ENCODE data around the gene RTEL1.
A peak's percentile ranks its signal among the peaks of the same experiment; 100 is the strongest.
"Not testable (repeated sequence)": the region's sequence is repeated elsewhere in the genome, so short reads cannot be mapped to it uniquely, and the experiment has no call there.

RTEL1 gene

DNA sequence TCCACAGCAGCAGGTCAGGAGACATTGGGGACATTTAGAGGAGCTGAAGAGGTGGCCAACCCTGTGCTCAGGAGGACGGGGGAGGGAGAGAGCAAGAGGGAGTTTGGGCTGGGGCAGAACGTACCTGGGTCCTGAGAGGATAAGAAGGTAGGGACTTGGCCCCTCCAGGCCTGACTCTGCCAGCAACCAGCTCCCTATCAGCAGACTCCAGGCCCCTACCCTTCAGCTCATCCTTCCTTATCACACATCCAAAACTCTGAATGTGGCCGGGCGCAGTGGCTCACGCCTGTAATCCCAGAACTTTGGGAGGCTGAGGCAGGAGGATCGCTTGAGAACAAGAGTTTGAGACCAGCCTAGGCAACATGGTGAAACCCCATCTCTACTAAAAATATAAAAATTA is 9.9 kb upstream of the RTEL1 start:
- H3K4me3 ChIP-seq (ENCODE audit: low read depth, low read length), result no peak overlapping the region
- TF ChIP-seq, protein P1, sequence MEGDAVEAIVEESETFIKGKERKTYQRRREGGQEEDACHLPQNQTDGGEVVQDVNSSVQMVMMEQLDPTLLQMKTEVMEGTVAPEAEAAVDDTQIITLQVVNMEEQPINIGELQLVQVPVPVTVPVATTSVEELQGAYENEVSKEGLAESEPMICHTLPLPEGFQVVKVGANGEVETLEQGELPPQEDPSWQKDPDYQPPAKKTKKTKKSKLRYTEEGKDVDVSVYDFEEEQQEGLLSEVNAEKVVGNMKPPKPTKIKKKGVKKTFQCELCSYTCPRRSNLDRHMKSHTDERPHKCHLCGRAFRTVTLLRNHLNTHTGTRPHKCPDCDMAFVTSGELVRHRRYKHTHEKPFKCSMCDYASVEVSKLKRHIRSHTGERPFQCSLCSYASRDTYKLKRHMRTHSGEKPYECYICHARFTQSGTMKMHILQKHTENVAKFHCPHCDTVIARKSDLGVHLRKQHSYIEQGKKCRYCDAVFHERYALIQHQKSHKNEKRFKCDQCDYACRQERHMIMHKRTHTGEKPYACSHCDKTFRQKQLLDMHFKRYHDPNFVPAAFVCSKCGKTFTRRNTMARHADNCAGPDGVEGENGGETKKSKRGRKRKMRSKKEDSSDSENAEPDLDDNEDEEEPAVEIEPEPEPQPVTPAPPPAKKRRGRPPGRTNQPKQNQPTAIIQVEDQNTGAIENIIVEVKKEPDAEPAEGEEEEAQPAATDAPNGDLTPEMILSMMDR (IDR thresholded peaks at IDR 0.05; ENCODE audit: control insufficient read depth, extremely low read depth, insufficient read depth), result no peak
- DNase-seq (ENCODE audit: low read depth), result no peak

DNA sequence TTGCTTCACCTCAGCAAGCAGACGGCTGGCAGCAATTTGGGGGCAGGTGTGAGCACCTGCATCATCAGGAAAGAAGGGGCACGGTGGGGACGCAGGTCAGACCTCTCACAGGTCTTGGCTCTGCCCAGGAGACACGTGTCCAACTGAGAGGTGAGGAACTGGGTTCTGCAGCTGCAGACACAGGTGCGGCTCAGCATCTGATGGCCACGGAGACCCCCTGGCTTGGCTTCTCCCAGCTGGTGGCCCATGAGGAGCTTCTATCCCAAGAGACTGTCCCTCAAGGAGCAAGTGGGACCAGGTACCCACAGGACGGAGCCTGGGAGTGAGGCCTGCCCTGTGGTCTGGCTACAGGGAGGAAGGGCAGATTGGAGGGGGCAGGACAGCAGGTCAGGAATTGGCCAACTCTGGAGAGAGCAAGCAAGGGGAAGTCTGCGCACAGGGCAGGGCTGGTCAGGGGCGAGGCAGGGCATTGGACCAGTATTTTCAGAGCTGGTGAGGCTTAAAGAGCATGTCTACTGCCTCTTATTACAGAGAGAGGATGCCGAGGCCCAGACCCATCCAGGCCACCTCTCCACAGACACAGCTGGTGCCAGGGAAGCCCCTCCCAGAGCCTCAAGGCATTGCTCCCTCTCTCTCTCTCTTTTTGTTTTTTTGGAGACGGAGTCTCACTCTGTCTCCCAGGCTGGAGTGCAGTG is 9.1 kb upstream of the RTEL1 start:
- TF ChIP-seq, protein P1 (IDR thresholded peaks at IDR 0.05; ENCODE audit: control insufficient read depth, extremely low read depth, insufficient read depth), result no peak
- DNase-seq (ENCODE audit: low read depth), result no peak
- H3K4me3 ChIP-seq (ENCODE audit: low read depth, low read length), result no peak overlapping the region

DNA sequence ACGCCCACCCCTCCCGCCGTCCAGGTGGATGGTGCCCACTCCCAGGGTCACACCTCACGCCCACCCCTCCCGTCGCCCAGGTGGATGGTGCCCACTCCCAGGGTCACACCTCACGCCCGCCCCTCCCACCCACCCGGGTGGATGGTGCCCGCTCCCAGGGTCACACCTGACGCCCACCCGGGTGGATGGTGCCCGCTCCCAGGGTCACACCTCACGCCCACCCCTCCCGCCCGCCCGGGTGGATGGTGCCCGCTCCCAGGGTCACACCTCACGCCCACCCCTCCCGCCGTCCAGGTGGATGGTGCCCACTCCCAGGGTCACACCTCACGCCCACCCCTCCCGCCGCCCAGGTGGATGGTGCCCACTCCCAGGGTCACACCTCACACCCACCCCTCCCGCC is 7.6 kb upstream of the RTEL1 start:
- not testable (repeated sequence) for DNase-seq (ENCODE audit: low read depth)

DNA sequence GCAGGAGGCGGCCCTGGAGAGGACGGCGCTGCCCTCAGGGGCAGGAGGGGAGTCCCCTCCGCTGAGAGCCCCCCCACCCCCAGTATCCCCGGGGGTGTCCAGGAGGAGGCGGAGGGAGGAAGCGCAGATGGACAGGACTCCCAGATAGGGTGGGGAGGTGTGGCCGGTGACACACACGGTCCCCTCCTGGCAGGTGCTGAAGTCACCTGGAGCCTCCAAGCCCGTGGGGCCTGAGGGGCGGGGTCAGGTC is 6.2 kb upstream of the RTEL1 start:
- H3K4me3 ChIP-seq (ENCODE audit: low read depth, low read length), result no peak overlapping the region

More for the DNA sequence above, 7.6 kb upstream of the RTEL1 start:
- not testable (repeated sequence) for H3K4me3 ChIP-seq (ENCODE audit: low read depth, low read length)

DNA sequence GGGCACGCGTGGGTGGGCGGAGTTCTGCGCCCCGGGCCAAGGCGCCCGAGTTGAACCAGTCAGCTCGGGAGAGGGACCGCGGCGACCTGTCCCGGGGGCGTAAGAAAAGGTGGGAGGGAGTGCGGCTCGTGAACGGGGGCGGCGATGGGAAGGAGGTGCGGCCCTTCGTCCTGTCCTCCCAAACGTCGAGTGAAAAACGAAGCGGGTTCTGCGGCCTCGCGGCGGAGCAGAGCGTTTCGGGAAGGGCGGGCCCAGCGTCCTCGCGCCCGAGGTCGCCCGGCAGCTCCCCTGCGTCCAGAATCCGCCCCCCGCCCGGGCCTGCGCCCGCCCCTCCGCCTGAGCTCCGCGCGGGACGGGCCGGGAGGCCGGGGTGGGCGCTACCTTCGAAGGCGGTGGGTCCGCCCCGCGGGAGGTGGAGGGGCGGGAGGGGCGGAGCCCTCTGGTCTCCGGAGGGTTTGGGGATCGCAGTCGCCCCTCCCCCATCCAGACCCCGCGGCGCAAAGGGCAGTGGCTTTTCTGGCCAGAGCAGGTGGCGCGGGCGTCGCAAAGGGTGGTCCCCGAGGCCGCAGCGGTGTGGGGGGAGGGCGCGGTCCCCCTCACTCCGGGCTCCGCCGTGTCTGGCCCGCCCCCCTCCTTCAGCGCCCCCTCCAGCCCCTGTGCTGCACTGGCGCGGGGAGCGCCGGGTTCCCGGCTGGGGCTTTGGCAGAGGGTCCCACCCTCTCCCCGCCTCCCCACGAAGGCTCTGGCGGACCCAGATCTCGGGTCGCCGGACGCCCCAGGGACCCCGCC is 5.7 kb upstream of the RTEL1 start:
- no peak for DNase-seq (ENCODE audit: low read depth)
- H3K4me3 ChIP-seq (ENCODE audit: low read depth, low read length), result no peak overlapping the region

More for the DNA sequence above, 6.2 kb upstream of the RTEL1 start:
- TF ChIP-seq, protein P1 (IDR thresholded peaks at IDR 0.05; ENCODE audit: control insufficient read depth, extremely low read depth, insufficient read depth), result no peak
- no peak for DNase-seq (ENCODE audit: low read depth)

DNA sequence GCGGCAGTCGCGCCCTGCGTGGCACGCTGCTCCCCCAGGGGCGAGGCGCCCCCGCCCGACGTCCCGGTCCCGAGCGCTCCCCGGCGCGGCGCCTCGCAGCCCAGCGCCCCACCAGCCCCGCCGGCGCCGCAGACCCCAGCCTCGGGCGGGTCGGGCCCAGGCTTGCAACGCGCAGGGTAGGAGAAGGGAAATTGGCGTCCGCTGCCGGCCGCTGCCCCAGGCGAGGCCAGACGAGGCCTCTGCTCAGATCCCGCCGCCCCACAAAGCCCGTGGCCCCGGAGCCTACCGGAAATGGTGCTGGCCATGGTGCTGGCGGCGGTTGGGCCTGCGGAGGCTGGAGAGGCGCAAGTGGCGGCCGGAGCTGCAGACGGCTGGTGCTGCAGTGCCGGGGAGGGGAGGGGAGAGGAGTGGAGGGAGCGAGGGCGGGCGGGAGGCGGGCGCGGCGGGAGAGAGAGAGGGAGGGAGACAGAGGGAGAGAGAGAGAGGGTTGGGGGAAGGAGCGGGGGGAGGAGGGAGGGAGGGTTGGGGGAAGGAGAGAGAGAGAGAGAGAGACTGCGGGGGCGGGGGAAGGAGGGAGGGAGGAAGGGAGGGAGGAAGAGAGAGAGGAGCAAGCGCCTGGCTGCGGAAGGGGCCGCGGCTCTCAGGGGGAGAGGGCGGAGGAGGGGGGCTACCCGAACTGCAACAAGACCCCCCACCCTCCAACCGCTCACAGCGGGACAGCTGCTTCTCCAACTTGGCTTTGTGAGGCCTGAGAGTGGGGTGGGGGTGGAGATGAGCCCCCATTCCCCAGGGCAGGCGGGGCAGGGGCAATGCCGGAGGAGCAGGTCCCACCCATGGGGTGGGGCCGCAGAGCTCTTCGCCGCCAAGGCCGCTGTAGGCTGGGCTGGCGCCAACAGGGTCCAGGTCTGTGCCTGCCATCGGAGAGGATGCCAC is 4.8 kb upstream of the RTEL1 start, which contains the start of gene STMN3:
STMN3 (minus strand) TSS at position 384 of the 933 bp plus-strand sequence; CDS start at position 305, 79 bp downstream.
- no peak within 1 kb of the TSS for H3K4me3 ChIP-seq (ENCODE audit: low read depth, low read length)
- TF ChIP-seq, protein P1 (IDR thresholded peaks at IDR 0.05; ENCODE audit: control insufficient read depth, extremely low read depth, insufficient read depth), result no peak
- peak; percentile 34 for DNase-seq (ENCODE audit: low read depth)

More for the DNA sequence above, 5.7 kb upstream of the RTEL1 start:
- TF ChIP-seq, protein P1 (IDR thresholded peaks at IDR 0.05; ENCODE audit: control insufficient read depth, extremely low read depth, insufficient read depth), result no peak
